Measurements from ENCODE around the gene SYT9.

The SYT9 gene

GRCh38 chr11:7299393-7299792 is 47.7 kb downstream of the SYT9 start:
- TF ChIP-seq TAF1 (IDR thresholded peaks at IDR 0.05; ENCODE audit: low read depth) (no peak), ZBTB7A (IDR thresholded peaks at IDR 0.05; ENCODE audit: low read depth) (no peak), RAD21 (IDR thresholded peaks at IDR 0.05; ENCODE audit: low read depth) (no peak), FOXM1 (IDR thresholded peaks at IDR 0.05; ENCODE audit: borderline replicate concordance, low read depth) (no peak), MAX (IDR thresholded peaks at IDR 0.05) (no peak), EGR1 (IDR thresholded peaks at IDR 0.05) (no peak), CEBPB (IDR thresholded peaks at IDR 0.05) (no peak), TEAD4 (IDR thresholded peaks at IDR 0.05) (no peak)

- TF ChIP-seq YY1 (IDR thresholded peaks at IDR 0.05; ENCODE audit: low read depth) (no peak), FOXM1 (IDR thresholded peaks at IDR 0.05; ENCODE audit: borderline replicate concordance, low read depth) (no peak), MAX (IDR thresholded peaks at IDR 0.05) (no peak)
Observed at GRCh38 chr11:7300281-7300680, 48.6 kb downstream of the SYT9 start.

- TF ChIP-seq ZBTB7A (IDR thresholded peaks at IDR 0.05; ENCODE audit: low read depth) (no peak), EP300 (IDR thresholded peaks at IDR 0.05; ENCODE audit: borderline replicate concordance) (no peak), FOXM1 (IDR thresholded peaks at IDR 0.05; ENCODE audit: borderline replicate concordance, low read depth) (no peak), TCF12 (IDR thresholded peaks at IDR 0.05; ENCODE audit: low read depth) (no peak), YY1 (IDR thresholded peaks at IDR 0.05; ENCODE audit: low read depth) (no peak), EGR1 (IDR thresholded peaks at IDR 0.05) (no peak), TEAD4 (IDR thresholded peaks at IDR 0.05) (no peak), REST (IDR thresholded peaks at IDR 0.05; ENCODE audit: low read depth) (no peak), CREB1 (IDR thresholded peaks at IDR 0.05; ENCODE audit: low read depth) (no peak), NFIC (IDR thresholded peaks at IDR 0.05) (no peak), TAF1 (IDR thresholded peaks at IDR 0.05; ENCODE audit: low read depth) (no peak), CEBPB (IDR thresholded peaks at IDR 0.05) (no peak), RAD21 (IDR thresholded peaks at IDR 0.05; ENCODE audit: low read depth) (no peak), MAX (IDR thresholded peaks at IDR 0.05) (no peak), USF1 (IDR thresholded peaks at IDR 0.05) (no peak)
Observed at GRCh38 chr11:7303146-7303545, 51.4 kb downstream of the SYT9 start.

GRCh38 chr11:7306900-7307299 is 55.2 kb downstream of the SYT9 start:
- TF ChIP-seq NFIC (IDR thresholded peaks at IDR 0.05) (no peak), EP300 (IDR thresholded peaks at IDR 0.05; ENCODE audit: borderline replicate concordance) (no peak), CREB1 (IDR thresholded peaks at IDR 0.05; ENCODE audit: low read depth) (no peak), USF1 (IDR thresholded peaks at IDR 0.05) (no peak), TEAD4 (IDR thresholded peaks at IDR 0.05) (no peak), RAD21 (IDR thresholded peaks at IDR 0.05; ENCODE audit: low read depth) (no peak), TAF1 (IDR thresholded peaks at IDR 0.05; ENCODE audit: low read depth) (no peak), MAX (IDR thresholded peaks at IDR 0.05) (no peak), FOXM1 (IDR thresholded peaks at IDR 0.05; ENCODE audit: borderline replicate concordance, low read depth) (no peak), TCF12 (IDR thresholded peaks at IDR 0.05; ENCODE audit: low read depth) (no peak), CEBPB (IDR thresholded peaks at IDR 0.05) (no peak)

- TF ChIP-seq RAD21 (IDR thresholded peaks at IDR 0.05; ENCODE audit: low read depth) = no peak
- no peak for TF ChIP-seq MAX (IDR thresholded peaks at IDR 0.05)
- no peak for TF ChIP-seq USF1 (IDR thresholded peaks at IDR 0.05)
- no peak for TF ChIP-seq EGR1 (IDR thresholded peaks at IDR 0.05)
- TF ChIP-seq TEAD4 (IDR thresholded peaks at IDR 0.05) = no peak
- TF ChIP-seq CREB1 (IDR thresholded peaks at IDR 0.05; ENCODE audit: low read depth) = no peak
- no peak for TF ChIP-seq EP300 (IDR thresholded peaks at IDR 0.05; ENCODE audit: borderline replicate concordance)
- TF ChIP-seq CEBPB (IDR thresholded peaks at IDR 0.05) = no peak
- no peak for TF ChIP-seq ZBTB7A (IDR thresholded peaks at IDR 0.05; ENCODE audit: low read depth)
- TF ChIP-seq NFIC (IDR thresholded peaks at IDR 0.05) = no peak
- no peak for TF ChIP-seq YY1 (IDR thresholded peaks at IDR 0.05; ENCODE audit: low read depth)
- no peak for TF ChIP-seq REST (IDR thresholded peaks at IDR 0.05; ENCODE audit: low read depth)
- no peak for TF ChIP-seq TCF12 (IDR thresholded peaks at IDR 0.05; ENCODE audit: low read depth)
- TF ChIP-seq TAF1 (IDR thresholded peaks at IDR 0.05; ENCODE audit: low read depth) = no peak
Observed at GRCh38 chr11:7307836-7308235, 56.1 kb downstream of the SYT9 start.
